ENCODE data around the gene OPCML.

The OPCML gene

DNA sequence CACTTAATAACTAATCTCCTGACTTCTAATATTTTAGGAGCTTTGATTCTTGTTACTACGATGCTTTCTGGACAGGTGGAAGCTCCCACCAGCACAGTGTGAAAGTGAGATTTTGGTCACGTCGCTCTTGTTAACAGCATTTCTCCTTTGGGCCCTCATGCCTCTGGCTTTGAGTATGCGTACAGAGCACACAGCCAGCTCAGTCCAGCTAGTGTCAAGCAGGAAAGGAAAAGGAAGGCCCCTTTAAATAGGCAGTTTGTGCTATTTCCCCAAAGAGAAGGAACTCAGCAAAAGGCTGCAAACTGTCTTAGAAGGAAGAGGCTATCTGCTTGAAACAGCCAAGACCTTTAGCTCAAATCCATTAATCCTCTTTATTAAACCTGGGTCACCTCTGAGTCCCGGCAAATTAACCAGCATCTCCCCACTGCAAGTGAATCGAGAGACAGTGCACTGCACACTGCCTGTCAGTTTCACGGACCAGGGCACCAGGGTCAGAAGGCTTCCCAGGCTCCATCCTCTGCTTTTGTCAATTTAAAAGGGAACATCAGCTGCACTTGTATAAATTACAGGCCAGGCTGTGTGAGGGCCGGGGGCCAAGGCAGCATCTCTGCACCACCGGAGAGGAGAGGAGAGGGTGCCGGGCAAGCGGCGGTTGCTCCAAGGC, 34.7 kb downstream of the OPCML start:
- no peak overlapping the region for H2BK12ac ChIP-seq (ENCODE audit: low read length)
- H2BK120ac ChIP-seq (ENCODE audit: low read depth, low read length) = no peak overlapping the region
- no peak overlapping the region for H4K8ac ChIP-seq (ENCODE audit: low read depth, low read length)
- no peaks in the 10 kb centered on the region for H3K27me3 ChIP-seq (ENCODE audit: control insufficient read depth in 3 of 3, insufficient read depth in 3 of 3, low read depth in 1 of 3, low read length in 3 of 3)
- no peak overlapping the region for H4K91ac ChIP-seq (ENCODE audit: low read depth, low read length, poor library complexity)
- H2AK5ac ChIP-seq (ENCODE audit: low read depth, low read length) = peak overlapping the region; percentile 22
- no peaks in the 10 kb centered on the region for H3K9me3 ChIP-seq (replicated peaks in 1 of 2; ENCODE audit: control insufficient read depth in 2 of 2, insufficient read depth in 1 of 2, low read depth in 1 of 2, low read length in 2 of 2)
- no peak overlapping the region for H3K4ac ChIP-seq (ENCODE audit: low read length)
- peaks cover 4 to 19% of the 10 kb centered on the region in 2 donors for H3K4me1 ChIP-seq (ENCODE audit: control insufficient read depth in 2 of 2, insufficient read depth in 1 of 2, low read depth in 1 of 2, low read length in 2 of 2)
- H2BK15ac ChIP-seq (ENCODE audit: low read length) = no peak overlapping the region
- peak overlapping the region; percentile 84 for H2AFZ ChIP-seq (ENCODE audit: low read length)
- no peak for DNase-seq (ENCODE audit: low spot score)
- no peak overlapping the region for H2BK5ac ChIP-seq (ENCODE audit: low read length)
- H3K23ac ChIP-seq (ENCODE audit: low read depth, low read length, poor library complexity) = no peak overlapping the region
- H3K9ac ChIP-seq (ENCODE audit: low read depth, low read length, poor library complexity) = no peak overlapping the region
- peak overlapping the region in 1 of 2 donors; percentile 35 for H3K4me3 ChIP-seq (ENCODE audit: low read length in 2 of 2)
- no peak overlapping the region for H3K4me2 ChIP-seq (ENCODE audit: insufficient read depth, low read length, poor library complexity, severe bottlenecking)
- no peaks in the 10 kb centered on the region for H3K36me3 ChIP-seq (replicated peaks in 1 of 2; ENCODE audit: control insufficient read depth in 2 of 2, insufficient read depth in 2 of 2, low read length in 2 of 2)
- no peaks in the 10 kb centered on the region for H3K79me1 ChIP-seq (ENCODE audit: low read depth, low read length)
- no peak overlapping the region for H3K18ac ChIP-seq (ENCODE audit: low read length)
- no CpG with 5 or more reads among the region's 12 CpGs for WGBS, 2 donors (ENCODE audit: extremely low coverage in 2 of 2, insufficient read length in 2 of 2, insufficient replicate concordance in 1 of 2)
- no peak overlapping the region for H3K27ac ChIP-seq (replicated peaks; ENCODE audit: low read length)
- H3K14ac ChIP-seq (ENCODE audit: low read length) = no peak overlapping the region

- Histone ChIP-seq H3K4ac (ENCODE audit: low read length) (no peak overlapping the region), H2BK15ac (ENCODE audit: low read length) (no peak overlapping the region), H3K18ac (ENCODE audit: low read length) (no peak overlapping the region), H3K9ac (ENCODE audit: low read depth, low read length, poor library complexity) (no peak overlapping the region), H3K9me3 (replicated peaks in 1 of 2; ENCODE audit: control insufficient read depth in 2 of 2, insufficient read depth in 1 of 2, low read depth in 1 of 2, low read length in 2 of 2) (no peaks in the 10 kb centered on the region), H3K36me3 (replicated peaks in 1 of 2; ENCODE audit: control insufficient read depth in 2 of 2, insufficient read depth in 2 of 2, low read length in 2 of 2) (no peaks in the 10 kb centered on the region), H3K79me1 (ENCODE audit: low read depth, low read length) (no peaks in the 10 kb centered on the region), H2BK12ac (ENCODE audit: low read length) (no peak overlapping the region), H3K4me3 (ENCODE audit: low read length in 2 of 2) (no peak overlapping the region), H3K23ac (ENCODE audit: low read depth, low read length, poor library complexity) (no peak overlapping the region), H2BK5ac (ENCODE audit: low read length) (no peak overlapping the region), H2BK120ac (ENCODE audit: low read depth, low read length) (no peak overlapping the region), H3K27ac (replicated peaks; ENCODE audit: low read length) (no peak overlapping the region), H3K14ac (ENCODE audit: low read length) (peak overlapping the region; percentile 21), H3K27me3 (ENCODE audit: control insufficient read depth in 3 of 3, insufficient read depth in 3 of 3, low read depth in 1 of 3, low read length in 3 of 3) (no peaks in the 10 kb centered on the region), H4K8ac (ENCODE audit: low read depth, low read length) (no peak overlapping the region), H3K4me1 (ENCODE audit: control insufficient read depth in 2 of 2, insufficient read depth in 1 of 2, low read depth in 1 of 2, low read length in 2 of 2) (peaks cover 0 to 3% of the 10 kb centered on the region in 2 donors), H3K4me2 (ENCODE audit: insufficient read depth, low read length, poor library complexity, severe bottlenecking) (no peak overlapping the region), H4K91ac (ENCODE audit: low read depth, low read length, poor library complexity) (no peak overlapping the region), H2AFZ (ENCODE audit: low read length) (no peak overlapping the region), H2AK5ac (ENCODE audit: low read depth, low read length) (no peak overlapping the region)
- no CpG with 5 or more reads among the region's 5 CpGs for WGBS, 2 donors (ENCODE audit: extremely low coverage in 2 of 2, insufficient read length in 2 of 2, insufficient replicate concordance in 1 of 2)
- no peak for DNase-seq (ENCODE audit: low spot score)
Measured at GRCh38 chr11:133492895-133493294, 39.4 kb downstream of the OPCML start.

DNA sequence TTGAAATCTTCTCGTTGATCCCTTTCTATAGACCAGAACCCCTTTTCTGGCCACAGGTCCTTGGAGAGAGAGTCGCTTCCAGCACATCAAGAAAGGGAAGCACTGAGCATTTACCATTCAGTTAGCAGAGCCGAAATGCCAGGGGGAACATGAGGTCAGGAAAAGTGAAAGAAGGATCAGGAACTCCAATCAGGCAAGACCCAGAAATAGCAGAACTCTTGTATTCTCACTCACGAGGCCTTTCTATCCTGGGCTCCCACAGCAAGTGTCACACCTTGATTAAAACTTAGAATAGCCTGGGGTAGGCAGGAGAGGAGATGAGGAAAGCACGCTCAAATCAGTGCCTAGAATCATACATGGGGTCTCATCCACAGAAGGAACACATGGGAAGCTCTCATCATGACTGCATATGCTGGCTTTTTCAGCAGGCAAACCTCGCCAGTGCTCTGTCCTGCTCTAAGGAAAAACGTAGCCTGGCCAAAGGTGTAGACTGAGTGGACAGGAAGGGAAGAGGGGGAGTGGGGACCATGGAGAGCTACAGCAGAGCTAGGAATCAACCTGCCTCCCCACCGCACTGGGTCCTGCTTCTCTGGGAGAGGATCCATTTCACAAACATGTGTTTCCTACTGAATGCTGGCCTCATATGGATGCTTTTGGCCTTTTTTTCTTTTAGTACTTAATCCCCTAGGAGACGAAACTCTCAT, 40.5 kb downstream of the OPCML start:
- Histone ChIP-seq H3K9me3 (replicated peaks in 1 of 2; ENCODE audit: control insufficient read depth in 2 of 2, insufficient read depth in 1 of 2, low read depth in 1 of 2, low read length in 2 of 2) (no peaks in the 10 kb centered on the region), H3K79me1 (ENCODE audit: low read depth, low read length) (no peaks in the 10 kb centered on the region), H4K91ac (ENCODE audit: low read depth, low read length, poor library complexity) (no peak overlapping the region), H3K36me3 (replicated peaks in 1 of 2; ENCODE audit: control insufficient read depth in 2 of 2, insufficient read depth in 2 of 2, low read length in 2 of 2) (no peaks in the 10 kb centered on the region), H2BK5ac (ENCODE audit: low read length) (no peak overlapping the region), H3K9ac (ENCODE audit: low read depth, low read length, poor library complexity) (no peak overlapping the region), H4K8ac (ENCODE audit: low read depth, low read length) (no peak overlapping the region), H2BK12ac (ENCODE audit: low read length) (no peak overlapping the region), H3K14ac (ENCODE audit: low read length) (no peak overlapping the region), H3K4me2 (ENCODE audit: insufficient read depth, low read length, poor library complexity, severe bottlenecking) (no peak overlapping the region), H2AK5ac (ENCODE audit: low read depth, low read length) (no peak overlapping the region), H3K27ac (replicated peaks; ENCODE audit: low read length) (no peak overlapping the region), H2BK120ac (ENCODE audit: low read depth, low read length) (no peak overlapping the region), H2BK15ac (ENCODE audit: low read length) (no peak overlapping the region), H2AFZ (ENCODE audit: low read length) (no peak overlapping the region), H3K27me3 (ENCODE audit: control insufficient read depth in 3 of 3, insufficient read depth in 3 of 3, low read depth in 1 of 3, low read length in 3 of 3) (no peaks in the 10 kb centered on the region), H3K23ac (ENCODE audit: low read depth, low read length, poor library complexity) (no peak overlapping the region), H3K4ac (ENCODE audit: low read length) (no peak overlapping the region), H3K4me3 (ENCODE audit: low read length in 2 of 2) (no peak overlapping the region), H3K4me1 (ENCODE audit: control insufficient read depth in 2 of 2, insufficient read depth in 1 of 2, low read depth in 1 of 2, low read length in 2 of 2) (no peaks in the 10 kb centered on the region), H3K18ac (ENCODE audit: low read length) (peak overlapping the region; percentile 51)
- DNase-seq (ENCODE audit: low spot score) = no peak
- WGBS, 2 donors (ENCODE audit: extremely low coverage in 2 of 2, insufficient read length in 2 of 2, insufficient replicate concordance in 1 of 2) = no CpG with 5 or more reads among the region's 9 CpGs

DNA sequence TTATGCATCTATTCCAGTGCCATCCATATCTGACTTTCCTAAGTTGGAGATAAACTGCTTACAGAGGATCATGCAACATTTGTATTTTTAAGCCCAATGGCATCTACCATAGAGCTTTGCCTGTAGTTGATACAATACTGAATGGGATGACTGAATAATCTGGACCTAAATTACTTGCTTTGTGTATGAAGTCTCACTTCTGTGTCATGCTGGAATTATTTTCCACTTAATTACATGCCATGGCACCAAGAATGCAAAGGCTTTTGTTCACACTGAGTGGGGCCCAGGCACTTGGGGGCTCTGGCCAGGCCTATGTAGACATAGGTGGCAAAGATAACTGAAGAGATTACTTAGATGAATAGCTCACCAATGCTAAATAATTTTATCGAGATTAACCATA, 51.6 kb downstream of the OPCML start:
- Histone ChIP-seq H3K23ac (ENCODE audit: low read depth, low read length, poor library complexity) (no peak overlapping the region), H3K4me3 (ENCODE audit: low read length in 2 of 2) (no peak overlapping the region), H2AK5ac (ENCODE audit: low read depth, low read length) (no peak overlapping the region), H2AFZ (ENCODE audit: low read length) (no peak overlapping the region), H3K18ac (ENCODE audit: low read length) (no peak overlapping the region), H4K91ac (ENCODE audit: low read depth, low read length, poor library complexity) (no peak overlapping the region), H3K36me3 (replicated peaks in 1 of 2; ENCODE audit: control insufficient read depth in 2 of 2, insufficient read depth in 2 of 2, low read length in 2 of 2) (no peaks in the 10 kb centered on the region), H3K9ac (ENCODE audit: low read depth, low read length, poor library complexity) (no peak overlapping the region), H2BK120ac (ENCODE audit: low read depth, low read length) (no peak overlapping the region), H2BK15ac (ENCODE audit: low read length) (no peak overlapping the region), H3K14ac (ENCODE audit: low read length) (no peak overlapping the region), H3K27me3 (ENCODE audit: control insufficient read depth in 3 of 3, insufficient read depth in 3 of 3, low read depth in 1 of 3, low read length in 3 of 3) (no peaks in the 10 kb centered on the region), H3K27ac (replicated peaks; ENCODE audit: low read length) (no peak overlapping the region), H3K4me1 (ENCODE audit: control insufficient read depth in 2 of 2, insufficient read depth in 1 of 2, low read depth in 1 of 2, low read length in 2 of 2) (peaks cover 0 to 4% of the 10 kb centered on the region in 2 donors), H3K4ac (ENCODE audit: low read length) (no peak overlapping the region), H2BK12ac (ENCODE audit: low read length) (no peak overlapping the region), H2BK5ac (ENCODE audit: low read length) (no peak overlapping the region), H3K4me2 (ENCODE audit: insufficient read depth, low read length, poor library complexity, severe bottlenecking) (no peak overlapping the region), H3K9me3 (replicated peaks in 1 of 2; ENCODE audit: control insufficient read depth in 2 of 2, insufficient read depth in 1 of 2, low read depth in 1 of 2, low read length in 2 of 2) (no peaks in the 10 kb centered on the region), H4K8ac (ENCODE audit: low read depth, low read length) (no peak overlapping the region), H3K79me1 (ENCODE audit: low read depth, low read length) (no peaks in the 10 kb centered on the region)
- DNase-seq (ENCODE audit: low spot score) = no peak
- no CpG with 5 or more reads among the region's 1 CpG for WGBS, 2 donors (ENCODE audit: extremely low coverage in 2 of 2, insufficient read length in 2 of 2, insufficient replicate concordance in 1 of 2)
